ENCODE results near the gene P2RX2. TPM values are rescaled to one million over a fixed set of nuclear protein-coding genes. Genes with fewer than 3 reads are reported as not detected.

Gene P2RX2
- total RNA-seq, 2 donors from 2014 or later = not detected

DNA sequence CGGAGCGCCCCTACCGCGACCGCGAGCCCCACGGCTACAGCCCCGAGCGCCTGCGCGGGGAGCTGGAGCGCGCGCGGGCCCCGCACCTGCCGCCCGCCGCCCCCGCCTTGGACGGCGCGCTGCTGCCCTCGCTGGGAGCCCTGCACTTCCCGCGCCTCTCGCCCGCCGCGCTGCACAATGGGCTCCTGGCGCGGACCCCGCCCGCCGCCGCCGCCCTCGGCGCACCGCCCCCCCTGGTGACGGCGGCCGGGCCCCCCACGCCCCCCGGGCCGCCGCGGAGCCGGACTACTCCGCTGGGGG lies 35.2 kb upstream of the P2RX2 start:
- ATAC-seq (ENCODE audit: insufficient number of reproducible peaks, low FRiP score, low read depth) = no peak
- no peak for DNase-seq (ENCODE audit: low spot score)
- Histone ChIP-seq H3K4me1 (ENCODE audit: control insufficient read depth in 1 of 2, low read depth in 2 of 2) (no peaks in the 10 kb centered on the region), H3K27me3 (replicated peaks; ENCODE audit: insufficient read depth) (no peaks in the 10 kb centered on the region), H3K9me3 (no peaks in the 10 kb centered on the region), H3K27ac (no peak overlapping the region), H3K4me3 (no peak overlapping the region), H3K36me3 (peaks cover 2% of the 10 kb centered on the region)
- TF ChIP-seq, protein P1, sequence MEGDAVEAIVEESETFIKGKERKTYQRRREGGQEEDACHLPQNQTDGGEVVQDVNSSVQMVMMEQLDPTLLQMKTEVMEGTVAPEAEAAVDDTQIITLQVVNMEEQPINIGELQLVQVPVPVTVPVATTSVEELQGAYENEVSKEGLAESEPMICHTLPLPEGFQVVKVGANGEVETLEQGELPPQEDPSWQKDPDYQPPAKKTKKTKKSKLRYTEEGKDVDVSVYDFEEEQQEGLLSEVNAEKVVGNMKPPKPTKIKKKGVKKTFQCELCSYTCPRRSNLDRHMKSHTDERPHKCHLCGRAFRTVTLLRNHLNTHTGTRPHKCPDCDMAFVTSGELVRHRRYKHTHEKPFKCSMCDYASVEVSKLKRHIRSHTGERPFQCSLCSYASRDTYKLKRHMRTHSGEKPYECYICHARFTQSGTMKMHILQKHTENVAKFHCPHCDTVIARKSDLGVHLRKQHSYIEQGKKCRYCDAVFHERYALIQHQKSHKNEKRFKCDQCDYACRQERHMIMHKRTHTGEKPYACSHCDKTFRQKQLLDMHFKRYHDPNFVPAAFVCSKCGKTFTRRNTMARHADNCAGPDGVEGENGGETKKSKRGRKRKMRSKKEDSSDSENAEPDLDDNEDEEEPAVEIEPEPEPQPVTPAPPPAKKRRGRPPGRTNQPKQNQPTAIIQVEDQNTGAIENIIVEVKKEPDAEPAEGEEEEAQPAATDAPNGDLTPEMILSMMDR (IDR thresholded peaks at IDR 0.05) = no peak

GRCh38 chr12:132583736-132584135 lies 34.8 kb upstream of the P2RX2 start:
- Histone ChIP-seq H3K9me3 (no peaks in the 10 kb centered on the region), H3K4me3 (no peak overlapping the region)

GRCh38 chr12:132584429-132584828 lies 34.1 kb upstream of the P2RX2 start:
- no peaks in the 10 kb centered on the region for H3K4me1 ChIP-seq (ENCODE audit: control insufficient read depth in 1 of 2, low read depth in 2 of 2)
- no peak overlapping the region for H3K27ac ChIP-seq
- H3K27me3 ChIP-seq (replicated peaks; ENCODE audit: insufficient read depth) = no peaks in the 10 kb centered on the region
- DNase-seq (ENCODE audit: low spot score) (no peak), ATAC-seq (ENCODE audit: insufficient number of reproducible peaks, low FRiP score, low read depth) (no peak)
- TF ChIP-seq, protein P1 (IDR thresholded peaks at IDR 0.05) = no peak
- no peaks in the 10 kb centered on the region for H3K9me3 ChIP-seq
- no peak overlapping the region for H3K4me3 ChIP-seq
- peaks cover 2% of the 10 kb centered on the region for H3K36me3 ChIP-seq

More at GRCh38 chr12:132583736-132584135, 34.8 kb upstream of the P2RX2 start:
- Histone ChIP-seq H3K36me3 (peaks cover 2% of the 10 kb centered on the region), H3K4me1 (ENCODE audit: control insufficient read depth in 1 of 2, low read depth in 2 of 2) (no peaks in the 10 kb centered on the region), H3K27ac (no peak overlapping the region), H3K27me3 (replicated peaks; ENCODE audit: insufficient read depth) (no peaks in the 10 kb centered on the region)
- TF ChIP-seq, protein P1 (IDR thresholded peaks at IDR 0.05) = no peak
- DNase-seq (ENCODE audit: low spot score) (no peak), ATAC-seq (ENCODE audit: insufficient number of reproducible peaks, low FRiP score, low read depth) (no peak)

GRCh38 chr12:132585177-132585576 lies 33.4 kb upstream of the P2RX2 start:
- no peaks in the 10 kb centered on the region for H3K4me1 ChIP-seq (ENCODE audit: control insufficient read depth in 1 of 2, low read depth in 2 of 2)
- no peak overlapping the region for H3K4me3 ChIP-seq
- DNase-seq (ENCODE audit: low spot score) (no peak), ATAC-seq (ENCODE audit: insufficient number of reproducible peaks, low FRiP score, low read depth) (no peak)
- H3K9me3 ChIP-seq = no peaks in the 10 kb centered on the region
- H3K27me3 ChIP-seq (replicated peaks; ENCODE audit: insufficient read depth) = no peaks in the 10 kb centered on the region
- TF ChIP-seq, protein P1 (IDR thresholded peaks at IDR 0.05) = no peak
- H3K27ac ChIP-seq = no peak overlapping the region
- H3K36me3 ChIP-seq = no peaks in the 10 kb centered on the region

DNA sequence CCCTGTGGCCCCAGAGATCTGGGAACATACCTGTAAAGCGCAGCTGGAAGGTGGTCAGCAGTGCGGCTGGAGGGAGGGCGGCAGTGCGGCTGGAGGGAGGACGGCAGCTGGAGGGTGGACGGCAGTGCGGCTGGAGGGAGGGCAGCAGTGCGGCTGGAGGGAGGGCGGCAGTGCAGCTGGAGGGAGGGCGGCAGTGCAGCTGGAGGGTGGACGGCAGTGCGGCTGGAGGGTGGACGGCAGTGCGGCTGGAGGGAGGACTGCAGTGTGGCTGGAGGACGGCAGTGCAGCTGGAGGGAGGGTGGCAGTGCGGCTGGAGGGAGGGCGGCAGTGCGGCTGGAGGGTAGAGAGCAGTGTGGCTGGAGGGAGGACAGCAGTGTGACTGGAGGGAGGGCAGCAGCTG lies 31.6 kb upstream of the P2RX2 start:
- DNase-seq (ENCODE audit: low spot score) (no peak), ATAC-seq (ENCODE audit: insufficient number of reproducible peaks, low FRiP score, low read depth) (no peak)
- Histone ChIP-seq H3K27me3 (replicated peaks; ENCODE audit: insufficient read depth) (no peaks in the 10 kb centered on the region), H3K9me3 (no peaks in the 10 kb centered on the region), H3K4me3 (no peak overlapping the region), H3K36me3 (no peaks in the 10 kb centered on the region), H3K4me1 (ENCODE audit: control insufficient read depth in 1 of 2, low read depth in 2 of 2) (no peaks in the 10 kb centered on the region), H3K27ac (no peak overlapping the region)
- TF ChIP-seq, protein P1 (IDR thresholded peaks at IDR 0.05) = no peak
